Measurements from ENCODE around the gene GPX4.
"Not testable (repeated sequence)": the region's sequence is repeated elsewhere in the genome, so short reads cannot be mapped to it uniquely, and the experiment has no call there.

GPX4 gene

GRCh38 chr19:1105008-1105872 is 1.4 kb downstream of the GPX4 start:
- DNase-seq = peak; percentile 68

GRCh38 chr19:1105873-1106840 is 2.4 kb downstream of the GPX4 start:
- DNase-seq = no peak

GRCh38 chr19:1106841-1107660 is 3.3 kb downstream of the GPX4 start:
- peak; percentile 74 for DNase-seq

GRCh38 chr19:1107661-1108261 is 4.0 kb downstream of the GPX4 start:
- DNase-seq = no peak

- DNase-seq = no peak
Observed at GRCh38 chr19:1108291-1109031, 4.7 kb downstream of the GPX4 start.

GRCh38 chr19:1109032-1109551 is 5.3 kb downstream of the GPX4 start:
- no peak for DNase-seq

GRCh38 chr19:1109697-1110671 is 6.2 kb downstream of the GPX4 start:
- DNase-seq = no peak

GRCh38 chr19:1110809-1111640 is 7.2 kb downstream of the GPX4 start:
- DNase-seq = no peak

GRCh38 chr19:1111641-1112267 is 8.0 kb downstream of the GPX4 start:
- no peak for DNase-seq

GRCh38 chr19:1112268-1113029 is 8.7 kb downstream of the GPX4 start:
- DNase-seq = peak; percentile 90

- DNase-seq = peak; percentile 98
Observed at GRCh38 chr19:1113030-1113985, 9.5 kb downstream of the GPX4 start.

- no peak for DNase-seq
Observed at GRCh38 chr19:1113986-1114483, 10.2 kb downstream of the GPX4 start.

- DNase-seq = not testable (repeated sequence)
Observed at GRCh38 chr19:1114728-1115127, 10.9 kb downstream of the GPX4 start.

- DNase-seq = no peak
Observed at GRCh38 chr19:1115646-1116420, 12.0 kb downstream of the GPX4 start.
